SK-N-SH (cell line): ENCODE results near the gene JMJD6.

ENCODE experiments used
- CTCF ChIP-seq: fragments of 200-600 bp; sonication (generic); IDR thresholded peaks from 2 replicates; pipeline ENCODE4 v1.6.1; 2017; ENCODE audit warnings: antibody characterized with exemption, mild to moderate bottlenecking, moderate library complexity
- EP300 ChIP-seq, 2 experiments: IDR thresholded peaks; 2 replicates each; pipeline versions ENCODE4 v1.4.0 to v1.6.1; 2012; ENCODE audit warnings: borderline replicate concordance in 1 of 2, low read depth in 1 of 2, low read length in 1 of 2
- EZH2phosphoT487 ChIP-seq: fragments of 200-600 bp; sonication (generic); IDR thresholded peaks from 2 replicates; pipeline ENCODE4 v1.6.1; 2017; ENCODE audit warnings: low read depth, mixed run types, mild to moderate bottlenecking, antibody characterized with exemption, moderate library complexity, borderline replicate concordance
- MAX ChIP-seq: IDR thresholded peaks from 2 replicates; pipeline ENCODE4 v1.4.0; 2012; ENCODE audit warnings: low read depth
- POLR2AphosphoS5 ChIP-seq: IDR thresholded peaks from 2 replicates; pipeline ENCODE4 v1.6.1; 2012; ENCODE audit warnings: low read depth, low read length
- RCOR1 ChIP-seq: fragments of 150-350 bp; IDR thresholded peaks from 2 replicates; pipeline ENCODE4 v1.6.1; 2017; ENCODE audit warnings: antibody characterized with exemption, low read length
- REST ChIP-seq: IDR thresholded peaks from 2 replicates; pipeline ENCODE4 v1.6.1; 2012; ENCODE audit warnings: mild to moderate bottlenecking, low read depth, low read length, moderate library complexity
- RXRA ChIP-seq: IDR thresholded peaks from 2 replicates; pipeline ENCODE4 v1.4.0; 2012; ENCODE audit warnings: low read depth, mild to moderate bottlenecking, borderline replicate concordance
- SIN3A ChIP-seq: IDR thresholded peaks from 2 replicates; pipeline ENCODE4 v1.6.1; 2012; ENCODE audit warnings: low read depth, mild to moderate bottlenecking, low read length, moderate library complexity, borderline replicate concordance
- USF2 ChIP-seq: fragments of 150-350 bp; IDR thresholded peaks from 2 replicates; pipeline ENCODE4 v1.6.1; 2017; ENCODE audit warnings: antibody characterized with exemption, low read length, low read depth, borderline replicate concordance

GRCh38 chr17:76720211-76720610 is 6.2 kb downstream of the JMJD6 start:
- no peak for TF ChIP-seq RCOR1
- no peak for TF ChIP-seq CTCF
- no peak for TF ChIP-seq SIN3A
- TF ChIP-seq USF2, result no peak
- no peak for TF ChIP-seq REST
- TF ChIP-seq RXRA, result no peak
- TF ChIP-seq EZH2phosphoT487, result no peak
- TF ChIP-seq POLR2AphosphoS5, result no peak
- TF ChIP-seq MAX, result no peak
- TF ChIP-seq EP300 (IDR thresholded peaks at IDR 0.05; ENCODE audit: borderline replicate concordance in 1 of 2, low read depth in 1 of 2, low read length in 1 of 2), result no peak
